ENCODE results near the gene CISH.
A peak's percentile ranks its signal among the peaks of the same experiment; 100 is the strongest.

Gene CISH

GRCh38 chr3:50568947-50569749 lies 42.4 kb downstream of the CISH start, which contains the start of gene HEMK1:
HEMK1 (plus strand) TSS chr3:50569522; CDS start chr3:50571105, 1,583 bp downstream.
- DNase-seq = peak; percentile 94 to 95

DNA sequence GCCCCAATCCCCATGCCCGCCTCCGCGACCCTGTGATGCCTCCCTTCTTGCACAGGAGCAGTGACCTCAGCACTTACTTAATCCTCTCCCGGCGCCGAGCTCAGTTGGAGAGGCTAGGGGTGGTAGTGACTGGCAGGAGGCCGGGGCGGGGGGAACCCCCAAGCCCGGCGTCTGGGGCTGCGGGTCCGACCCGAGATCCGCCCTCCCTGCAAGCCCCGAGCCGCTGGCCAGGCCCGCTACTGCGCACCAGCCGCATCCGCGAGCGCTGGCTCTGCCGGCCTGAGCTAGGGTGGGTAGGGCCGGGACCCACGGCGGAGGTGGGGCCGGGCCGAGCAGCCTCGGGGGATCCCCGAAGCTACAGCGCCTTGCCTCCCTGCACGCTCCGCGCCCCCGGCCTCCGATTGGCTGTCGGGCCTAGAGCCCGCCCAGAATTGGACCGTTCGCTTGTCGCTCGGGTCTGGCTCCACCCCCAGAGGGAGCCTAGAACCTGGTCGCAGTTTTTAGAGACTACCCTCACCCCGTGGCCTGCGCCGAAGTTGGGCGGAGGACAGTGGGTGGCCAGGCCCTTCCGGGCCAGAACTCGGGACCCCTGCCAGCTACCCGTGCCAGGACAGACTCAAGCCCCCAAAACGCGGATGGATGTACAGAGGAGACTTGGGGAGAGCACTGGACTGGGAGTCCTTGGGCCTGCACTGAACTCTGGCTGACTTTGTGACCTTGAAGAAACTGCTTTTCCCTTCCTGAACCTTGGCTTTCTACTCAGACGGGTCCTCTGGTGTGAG lies 44.0 kb downstream of the CISH start, which contains the start of gene C3orf18:
Gene C3orf18 (minus strand): TSS at position 362 of the 782 bp plus-strand sequence. CDS start 2,048 bp downstream, outside the sequence.
- peak; percentile 95 to 97 for DNase-seq

- DNase-seq = no peak
Measured at GRCh38 chr3:50567011-50567385, 44.6 kb downstream of the CISH start.

- no peak for DNase-seq
Measured at GRCh38 chr3:50564321-50564720, 47.3 kb downstream of the CISH start.

DNA sequence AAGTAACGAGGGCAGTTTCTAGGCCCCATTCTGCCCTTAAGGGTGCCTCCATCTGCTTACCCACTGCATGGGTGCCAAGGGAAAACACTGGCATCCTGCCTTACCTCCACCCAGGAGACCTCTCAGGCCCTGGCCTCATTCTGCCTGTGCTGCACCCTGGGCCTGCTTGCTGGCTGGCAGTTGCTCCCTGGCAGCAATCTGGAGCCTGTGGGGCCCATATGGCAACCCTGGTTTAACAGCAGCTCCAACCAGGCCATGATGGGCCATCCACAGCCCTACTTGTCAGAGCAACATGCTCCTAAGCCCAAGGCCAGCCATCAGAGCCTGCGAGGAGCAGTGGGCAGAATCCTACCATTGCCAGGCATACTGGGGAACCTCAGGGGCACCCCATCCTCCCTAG lies 47.7 kb downstream of the CISH start:
- DNase-seq = no peak

GRCh38 chr3:50562861-50563260 lies 48.7 kb downstream of the CISH start:
- no peak for DNase-seq

DNA sequence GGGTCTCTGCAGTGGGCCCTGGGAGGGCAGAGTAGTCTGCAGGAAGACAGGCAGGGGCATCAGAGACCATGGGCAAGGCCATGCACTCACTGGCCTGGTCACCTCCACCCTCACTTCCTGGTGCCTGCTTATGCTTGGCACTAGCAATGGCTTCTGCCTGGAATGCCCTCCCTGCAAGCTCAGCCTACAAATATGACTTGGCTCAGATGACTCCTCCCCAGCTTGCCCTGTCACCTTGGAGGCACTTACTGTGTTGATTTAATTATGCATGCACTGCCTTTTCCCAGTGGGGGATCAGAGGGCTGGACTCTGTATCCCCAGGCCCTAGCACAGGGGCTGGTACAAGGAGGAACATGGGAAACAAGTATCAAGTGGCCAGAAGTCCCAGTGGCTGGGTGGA lies 51.9 kb downstream of the CISH start:
- no peak for DNase-seq

- DNase-seq = no peak
Measured at GRCh38 chr3:50557915-50558314, 53.7 kb downstream of the CISH start.

DNA sequence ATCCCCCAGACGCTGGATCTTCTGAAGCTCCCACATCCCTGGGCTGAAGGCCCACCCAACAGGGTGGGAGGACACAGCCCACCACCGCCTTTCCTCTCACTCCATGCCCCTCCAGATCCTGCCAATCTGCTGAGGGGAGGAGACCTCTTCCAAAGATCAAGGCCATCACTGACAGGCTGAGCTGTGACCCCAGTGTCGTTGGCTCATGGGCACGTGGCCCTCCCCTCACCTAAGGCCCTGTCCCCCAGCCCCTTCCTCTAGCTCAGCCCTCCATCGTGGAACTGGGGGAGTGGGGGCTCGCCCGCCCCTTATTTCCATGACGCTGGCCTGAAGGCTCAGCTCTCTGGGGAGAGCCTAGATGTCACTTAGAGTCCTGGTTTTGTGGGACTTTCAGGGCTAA lies 54.5 kb downstream of the CISH start:
- DNase-seq = no peak
